IPS-11a (cell line): ENCODE data around the gene DGCR2.
"Not testable (repeated sequence)": the region's sequence is repeated elsewhere in the genome, so short reads cannot be mapped to it uniquely, and the experiment has no call there.

Source experiments
- H3K4me3 ChIP-seq: one replicate; pipeline ENCODE4 v1.5.1; 2013; ENCODE audit warnings: low read depth, low read length, control low read depth

Gene DGCR2

GRCh38 chr22:18988958-18989357 is 133.3 kb downstream of the DGCR2 start:
- H3K4me3 ChIP-seq = no peak overlapping the region

DNA sequence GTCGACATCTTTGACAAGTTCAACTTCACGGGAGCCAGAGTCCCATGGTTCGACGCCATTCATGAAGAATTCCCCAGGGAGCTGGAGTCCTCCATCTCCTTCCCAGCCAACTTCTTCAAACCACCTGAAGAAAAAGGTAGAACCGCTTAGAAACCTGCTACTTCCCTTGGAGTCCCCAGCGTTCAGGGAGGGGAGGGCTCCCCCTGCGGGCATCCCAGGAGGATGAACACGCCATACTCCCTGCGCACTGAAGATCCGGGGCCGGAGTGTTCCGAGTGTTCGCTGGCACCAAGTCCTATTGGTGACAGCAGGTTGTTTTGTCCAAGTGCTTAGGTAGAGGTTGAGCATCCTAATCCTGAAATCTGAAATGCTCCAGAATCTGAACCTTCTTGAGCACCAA is 134.4 kb downstream of the DGCR2 start:
- H3K4me3 ChIP-seq = no peak overlapping the region

DNA sequence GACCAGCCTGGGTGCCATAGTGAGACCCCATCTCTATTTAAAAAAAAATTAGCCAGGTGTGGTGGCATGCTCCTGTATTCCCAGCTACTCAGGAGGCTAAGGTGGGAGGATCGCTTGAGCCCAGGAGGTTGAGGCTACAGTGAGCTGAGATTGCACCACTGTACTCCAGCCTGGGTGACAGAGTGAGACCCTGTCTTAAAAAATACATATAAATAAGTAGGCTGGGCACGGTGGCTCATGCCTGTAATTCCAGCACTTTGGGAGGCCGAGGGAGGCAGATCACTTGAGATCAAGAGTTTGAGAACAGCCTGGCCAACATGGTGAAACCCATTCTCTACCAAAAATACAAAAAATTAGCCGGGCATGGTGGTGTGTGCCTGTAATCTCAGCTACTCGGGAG is 135.1 kb downstream of the DGCR2 start:
- not testable (repeated sequence) for H3K4me3 ChIP-seq
